SK-N-MC (cell line): ENCODE measurements around the gene RCBTB1.

ENCODE experiments used
- DNase-seq: peaks from one replicate; pipeline ENCODE4 v3.0.0-alpha.2; 2011; ENCODE audit warnings: low read depth, low spot score
- H3K27ac ChIP-seq: fragments of 200-600 bp; sonication (generic); 2 replicates; pipeline ENCODE4 v1.5.1; 2016; ENCODE audit warnings: mixed run types
- H3K36me3 ChIP-seq: fragments of 200-600 bp; sonication (generic); 2 replicates; pipeline ENCODE4 v1.6.1; 2017; ENCODE audit warnings: antibody characterized with exemption, low read length, mixed read lengths; ENCODE audit not compliant: insufficient read depth
- H3K4me3 ChIP-seq: fragments of 200-600 bp; sonication (generic); 2 replicates; pipeline ENCODE4 v1.5.1; 2016
- H3K9ac ChIP-seq: fragments of 200-600 bp; sonication (generic); 2 replicates; pipeline ENCODE4 v1.8.0; 2017; ENCODE audit warnings: mixed run types, mixed read lengths; ENCODE audit not compliant: insufficient read length
- H3K9me3 ChIP-seq: fragments of 200-600 bp; sonication (generic); 2 replicates; pipeline ENCODE4 v1.6.1; 2017; ENCODE audit warnings: low read depth, mild to moderate bottlenecking, antibody characterized with exemption, low read length, moderate library complexity, mixed read lengths
- EZH2 ChIP-seq: fragments of 200-600 bp; sonication (generic); IDR thresholded peaks from one replicate; pipeline ENCODE4 v1.6.1; 2017; ENCODE audit warnings: antibody characterized with exemption
- FOXP2 ChIP-seq: optimal IDR thresholded peaks from 2 replicates; pipeline ENCODE3; 2011; ENCODE audit warnings: mild to moderate bottlenecking, moderate library complexity; ENCODE audit not compliant: insufficient read depth; ENCODE audit errors: extremely low read length, control extremely low read depth
- POLR2AphosphoS5 ChIP-seq: IDR thresholded peaks from 2 replicates; pipeline ENCODE4 v1.6.1; 2012; ENCODE audit warnings: mild to moderate bottlenecking, low read depth, low read length, borderline replicate concordance

The RCBTB1 gene

DNA sequence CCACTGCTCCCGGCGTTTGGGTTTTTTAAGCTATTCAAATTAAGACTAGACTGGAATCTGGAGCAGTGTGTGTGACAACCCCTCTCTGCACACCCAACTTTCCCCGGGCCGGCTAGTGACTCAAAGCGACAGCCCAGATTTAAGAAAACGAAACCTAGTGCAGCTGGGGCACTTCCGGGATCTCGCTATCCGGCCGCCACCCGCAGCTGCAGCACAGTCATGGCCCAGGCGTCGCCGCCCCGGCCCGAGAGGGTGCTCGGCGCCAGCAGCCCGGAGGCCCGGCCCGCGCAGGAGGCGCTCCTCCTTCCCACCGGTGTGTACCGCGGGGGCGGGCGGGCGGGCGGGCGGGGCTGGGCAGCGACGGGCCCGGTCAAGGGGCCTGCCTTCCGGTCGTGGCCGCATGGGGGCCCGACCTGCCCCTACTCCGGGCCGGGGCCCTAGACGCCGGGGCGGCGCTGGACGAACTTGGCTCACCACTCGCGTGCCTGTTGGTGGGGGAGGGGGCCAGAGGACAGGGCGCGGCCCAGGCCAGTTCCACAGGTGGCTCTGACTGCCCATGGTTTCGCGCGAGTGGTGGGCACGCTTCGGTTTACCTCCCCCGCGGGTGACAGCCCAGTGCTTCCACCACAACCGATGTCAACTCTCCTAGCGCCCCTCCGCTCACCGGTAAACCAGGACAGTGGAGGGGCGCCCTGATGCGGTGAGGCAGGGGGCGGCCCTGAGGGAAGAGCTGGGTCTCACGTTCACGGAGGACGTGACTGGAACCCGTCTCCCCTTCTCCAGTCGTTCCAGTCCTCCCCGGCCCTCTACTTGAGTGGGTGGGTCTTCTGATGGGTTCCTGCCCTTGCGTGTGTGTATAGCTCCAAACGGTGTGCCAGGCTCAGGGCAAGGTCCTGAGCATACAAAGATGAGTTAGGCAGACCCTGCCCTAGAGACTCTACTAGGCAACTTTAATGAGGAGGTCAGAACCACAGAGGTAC is 89.3 kb downstream of the RCBTB1 start, which contains the start of gene PHF11:
PHF11 (plus strand) TSS at position 171 of the 980 bp plus-strand sequence; CDS start at position 220, 49 bp downstream.
- TF ChIP-seq POLR2AphosphoS5 (no peak), EZH2 (no peak), FOXP2 (no peak)
- Histone ChIP-seq H3K27ac (no peak within 1 kb of the TSS), H3K36me3 (no peaks in the 10 kb centered on the region), H3K4me3 (no peak within 1 kb of the TSS), H3K9me3 (no peaks in the 10 kb centered on the region), H3K9ac (no peak within 1 kb of the TSS)
- DNase-seq: no peak

DNA sequence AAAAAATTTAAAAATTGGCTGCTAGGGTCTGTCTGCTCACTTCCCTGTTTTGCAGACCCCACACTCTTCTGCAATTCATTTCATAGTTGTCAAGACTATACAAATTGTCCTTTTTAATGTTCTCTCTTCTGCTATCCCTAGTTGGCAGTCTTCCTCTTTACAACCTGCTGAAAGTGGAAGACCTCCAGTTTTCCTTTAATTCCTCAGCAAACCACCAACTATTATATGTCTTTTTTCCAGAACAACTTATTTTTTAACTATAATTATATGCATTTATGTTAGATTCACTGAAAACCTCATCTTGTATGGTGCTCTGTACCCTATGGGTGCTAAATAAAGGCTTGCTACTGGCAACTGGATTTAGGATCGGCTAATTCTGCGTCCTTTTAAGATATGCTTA is 90.7 kb downstream of the RCBTB1 start:
- Histone ChIP-seq H3K9me3 (no peaks in the 10 kb centered on the region), H3K27ac (no peak overlapping the region), H3K9ac (no peak overlapping the region), H3K36me3 (no peaks in the 10 kb centered on the region), H3K4me3 (no peak overlapping the region)
- DNase-seq: no peak
- no peak for TF ChIP-seq FOXP2

DNA sequence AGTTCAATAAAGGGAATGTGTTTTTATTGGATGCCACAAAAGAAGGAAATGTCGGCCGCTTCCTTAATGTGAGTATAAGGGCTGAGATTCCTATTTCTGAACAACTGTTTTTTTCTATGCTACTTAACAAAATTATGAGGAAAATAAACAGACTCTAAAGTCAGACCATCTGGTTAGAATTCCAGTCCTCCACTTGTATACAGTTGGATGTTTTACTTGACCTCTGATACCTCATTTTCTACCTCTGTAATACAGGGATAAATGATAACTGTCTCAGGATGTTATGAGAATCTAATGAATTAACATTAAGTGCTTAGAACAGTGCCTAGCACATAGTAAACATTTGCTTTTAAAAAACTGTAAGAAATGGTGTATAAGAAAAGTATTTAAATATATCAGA is 96.8 kb downstream of the RCBTB1 start:
- H3K36me3 ChIP-seq: no peaks in the 10 kb centered on the region
- TF ChIP-seq POLR2AphosphoS5: no peak
- TF ChIP-seq FOXP2: no peak
- TF ChIP-seq EZH2: no peak
- no peak overlapping the region for H3K9ac ChIP-seq
- no peaks in the 10 kb centered on the region for H3K9me3 ChIP-seq
- H3K4me3 ChIP-seq: no peak overlapping the region
- DNase-seq: no peak
- no peak overlapping the region for H3K27ac ChIP-seq
